ENCODE measurements around the gene RAG1.
"Not testable (repeated sequence)": the region's sequence is repeated elsewhere in the genome, so short reads cannot be mapped to it uniquely, and the experiment has no call there.

Gene RAG1

GRCh38 chr11:36567694-36568093 lies at the start of gene RAG1:
Gene RAG1 (plus strand): TSS chr11:36568007. CDS start chr11:36573305, 5,298 bp downstream.
- no peak for DNase-seq (ENCODE audit: low read depth in 1 of 2, low spot score in 1 of 2)

- no peak for DNase-seq (ENCODE audit: low read depth in 1 of 2, low spot score in 1 of 2)
These were observed 37.0 kb upstream of the RAG1 start for GRCh38 chr11:36530840-36531239.

GRCh38 chr11:36532941-36533601 lies 34.7 kb upstream of the RAG1 start:
- DNase-seq (ENCODE audit: low read depth in 1 of 2, low spot score in 1 of 2) = no peak

- no peak for DNase-seq (ENCODE audit: low read depth in 1 of 2, low spot score in 1 of 2)
These were observed 33.4 kb upstream of the RAG1 start for GRCh38 chr11:36534276-36534840.

- no peak for DNase-seq (ENCODE audit: low read depth in 1 of 2, low spot score in 1 of 2)
These were observed 26.8 kb upstream of the RAG1 start for GRCh38 chr11:36540998-36541397.

- no peak for DNase-seq (ENCODE audit: low read depth in 1 of 2, low spot score in 1 of 2)
These were observed 17.3 kb upstream of the RAG1 start for GRCh38 chr11:36550385-36551115.

GRCh38 chr11:36557390-36557789 lies 10.4 kb upstream of the RAG1 start:
- DNase-seq (ENCODE audit: low read depth in 1 of 2, low spot score in 1 of 2) = not testable (repeated sequence)

- no peak for DNase-seq (ENCODE audit: low read depth in 1 of 2, low spot score in 1 of 2)
These were observed 9.8 kb upstream of the RAG1 start for GRCh38 chr11:36557991-36558390.

- no peak for DNase-seq (ENCODE audit: low read depth in 1 of 2, low spot score in 1 of 2)
These were observed 9.0 kb upstream of the RAG1 start for GRCh38 chr11:36558571-36559413.

- DNase-seq (ENCODE audit: low read depth in 1 of 2, low spot score in 1 of 2) = peak in 1 of 2 donors; percentile 24
These were observed 3.3 kb upstream of the RAG1 start for GRCh38 chr11:36564376-36565030.

GRCh38 chr11:36565031-36565610 lies 2.7 kb upstream of the RAG1 start:
- no peak for DNase-seq (ENCODE audit: low read depth in 1 of 2, low spot score in 1 of 2)

- no peak for DNase-seq (ENCODE audit: low read depth in 1 of 2, low spot score in 1 of 2)
These were observed 1.3 kb upstream of the RAG1 start for GRCh38 chr11:36566407-36567053.

- DNase-seq (ENCODE audit: low read depth in 1 of 2, low spot score in 1 of 2) = no peak
These were observed 1.3 kb downstream of the RAG1 start for GRCh38 chr11:36569095-36569494.

GRCh38 chr11:36574486-36574885 lies 6.7 kb downstream of the RAG1 start:
- no peak for DNase-seq (ENCODE audit: low read depth in 1 of 2, low spot score in 1 of 2)

- DNase-seq (ENCODE audit: low read depth in 1 of 2, low spot score in 1 of 2) = no peak
These were observed 9.6 kb downstream of the RAG1 start for GRCh38 chr11:36577373-36577772.

- no peak for DNase-seq (ENCODE audit: low read depth in 1 of 2, low spot score in 1 of 2)
These were observed 10.1 kb downstream of the RAG1 start for GRCh38 chr11:36577859-36578258.

- no peak for DNase-seq (ENCODE audit: low read depth in 1 of 2, low spot score in 1 of 2)
These were observed 10.7 kb downstream of the RAG1 start for GRCh38 chr11:36578458-36578857.

- no peak for DNase-seq (ENCODE audit: low read depth in 1 of 2, low spot score in 1 of 2)
These were observed 13.7 kb downstream of the RAG1 start for GRCh38 chr11:36581536-36581935.

GRCh38 chr11:36583667-36584066 lies 15.9 kb downstream of the RAG1 start:
- no peak for DNase-seq (ENCODE audit: low read depth in 1 of 2, low spot score in 1 of 2)

GRCh38 chr11:36586543-36586942 lies 18.7 kb downstream of the RAG1 start:
- no peak for DNase-seq (ENCODE audit: low read depth in 1 of 2, low spot score in 1 of 2)

All from activated CD4-positive, alpha-beta T cell treated with anti-CD3 and anti-CD28 coated beads, Interleukin-2, amount 50 U/mL, for 24 hours (primary cell).